HEK293 (cell line): ENCODE data around the gene BORCS5.

Source experiments
- CTCF ChIP-seq: fragments of 450-650 bp; formaldehyde crosslinking; IDR thresholded peaks from 2 replicates; pipeline ENCODE4 v1.5.1; 2016; ENCODE audit warnings: missing biosample characterization, missing genetic modification characterization
- PBX3 ChIP-seq: sonication (generic); formaldehyde crosslinking; IDR thresholded peaks from 2 replicates; pipeline ENCODE4 v1.8.1; 2022; ENCODE audit warnings: mild to moderate bottlenecking, moderate library complexity, missing genetic modification reagents
- YY1 ChIP-seq: fragments of 450-650 bp; formaldehyde crosslinking; IDR thresholded peaks from 2 replicates; pipeline ENCODE4 v1.5.1; 2018; ENCODE audit warnings: missing biosample characterization, missing genetic modification characterization
- ZBTB21 ChIP-seq: fragments of 450-650 bp; formaldehyde crosslinking; IDR thresholded peaks from 2 replicates; pipeline ENCODE4 v1.5.1; 2017; ENCODE audit warnings: missing biosample characterization, missing genetic modification characterization
- ZBTB7A ChIP-seq: fragments of 450-650 bp; formaldehyde crosslinking; IDR thresholded peaks from 2 replicates; pipeline ENCODE4 v1.5.1; 2016; ENCODE audit warnings: low read depth, missing biosample characterization, missing genetic modification characterization
- ZNF23 ChIP-seq: fragments of 450-650 bp; formaldehyde crosslinking; IDR thresholded peaks from 2 replicates; pipeline ENCODE4 v1.5.1; 2016; ENCODE audit warnings: missing biosample characterization, missing genetic modification characterization, borderline replicate concordance
- ZNF302 ChIP-seq: fragments of 450-650 bp; formaldehyde crosslinking; IDR thresholded peaks from 2 replicates; pipeline ENCODE4 v1.5.1; 2016; ENCODE audit warnings: missing biosample characterization, missing genetic modification characterization, low read depth
- ZNF530 ChIP-seq: fragments of 450-650 bp; formaldehyde crosslinking; IDR thresholded peaks from 2 replicates; pipeline ENCODE4 v1.5.1; 2016; ENCODE audit warnings: low read depth, missing biosample characterization, missing genetic modification characterization
- ZNF560 ChIP-seq: fragments of 450-650 bp; formaldehyde crosslinking; IDR thresholded peaks from 2 replicates; pipeline ENCODE4 v1.5.1; 2017; ENCODE audit warnings: missing biosample characterization, missing genetic modification characterization, borderline replicate concordance
- ZNF626 ChIP-seq: fragments of 450-650 bp; sonication (Bioruptor Pico); formaldehyde crosslinking; IDR thresholded peaks from 2 replicates; pipeline ENCODE4 v1.5.1; 2018; ENCODE audit warnings: missing biosample characterization, missing genetic modification characterization, inconsistent platforms
- ZNF664 ChIP-seq: fragments of 450-650 bp; formaldehyde crosslinking; IDR thresholded peaks from 2 replicates; pipeline ENCODE4 v1.5.1; 2016; ENCODE audit warnings: missing biosample characterization, missing genetic modification characterization

DNA sequence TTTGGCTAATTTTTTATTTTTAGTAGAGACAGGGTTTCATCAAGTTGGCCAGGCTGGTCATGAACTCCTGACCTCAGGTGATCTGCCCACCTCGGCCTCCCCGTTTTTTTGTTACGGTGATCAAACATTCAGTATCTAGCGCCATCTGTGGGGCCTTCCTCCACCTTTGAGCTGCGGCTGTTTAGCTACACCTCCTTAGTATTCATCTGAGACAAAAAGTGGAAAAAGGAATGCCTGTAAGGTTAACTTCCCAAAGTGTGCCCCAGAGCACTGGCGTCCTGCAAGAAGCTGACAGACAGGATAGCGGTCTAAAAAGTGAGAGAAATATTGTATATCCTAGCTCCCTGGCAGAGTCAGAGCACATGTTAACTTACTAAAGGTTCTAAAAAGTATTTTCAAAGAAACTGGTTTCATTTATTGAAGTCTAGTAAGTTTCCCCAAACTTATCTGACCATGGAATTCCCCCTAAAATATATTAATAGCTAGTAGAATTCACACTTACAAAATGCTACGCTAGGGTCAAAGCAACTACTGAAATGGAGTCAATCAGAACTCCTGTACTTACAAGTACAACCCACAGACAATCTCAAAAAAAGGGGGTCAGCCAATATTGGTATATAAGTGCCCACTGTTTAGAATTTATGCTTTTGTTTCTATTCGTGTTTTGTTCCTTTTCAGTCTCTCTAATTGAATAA lies 146.7 kb downstream of the BORCS5 start:
- no peak for TF ChIP-seq CTCF (tag by site-specific recombination)
- no peak for TF ChIP-seq ZNF530 (tag by site-specific recombination)
- TF ChIP-seq ZNF23 (tag by site-specific recombination) = no peak
- no peak for TF ChIP-seq ZBTB7A (tag by site-specific recombination)
- no peak for TF ChIP-seq ZNF560 (tag by site-specific recombination)
- no peak for TF ChIP-seq ZNF664 (tag by site-specific recombination)
- TF ChIP-seq ZBTB21 (tag by site-specific recombination) = no peak
- no peak for TF ChIP-seq ZNF626 (tag by site-specific recombination)
- no peak for TF ChIP-seq PBX3 (CRISPR knock-in tag)
- no peak for TF ChIP-seq ZNF302
- TF ChIP-seq YY1 (tag by site-specific recombination) = no peak
